ENCODE data around the gene SYNPO2. TPM values are rescaled to one million over a fixed set of nuclear protein-coding genes. Genes with fewer than 3 reads are reported as not detected.
A peak's percentile ranks its signal among the peaks of the same experiment; 100 is the strongest.

SYNPO2 gene
- total RNA-seq, 1 experiment from 2014 or later = 0.28 TPM

GRCh38 chr4:118981839-118982381 lies 93.3 kb downstream of the SYNPO2 start:
- Histone ChIP-seq H3K36me3 (ENCODE audit: control insufficient read depth, insufficient read depth, low read length) (no peaks in the 10 kb centered on the region), H3K27ac (ENCODE audit: low read length) (no peak overlapping the region), H3K4me3 (ENCODE audit: low read depth in 2 of 2, low read length in 2 of 2) (no peak overlapping the region), H3K27me3 (ENCODE audit: control insufficient read depth, insufficient read depth, low read length) (no peaks in the 10 kb centered on the region), H3K9me3 (ENCODE audit: control insufficient read depth, insufficient read depth, low read depth, low read length) (no peaks in the 10 kb centered on the region), H3K4me1 (ENCODE audit: control insufficient read depth, insufficient read depth, low read length) (no peaks in the 10 kb centered on the region)
- peak; percentile 73 for TF ChIP-seq CTCF (IDR thresholded peaks at IDR 0.05)
- no peak for TF ChIP-seq REST (IDR thresholded peaks at IDR 0.05; ENCODE audit: insufficient read depth in 1 of 2, low read depth in 2 of 2, low read length in 1 of 2)
- POLR2A ChIA-PET = no interaction called here
- intact Hi-C loops (cut with micrococcal nuclease; ENCODE audit: unreplicated experiment) (loop anchor here (5.0 to 10.0 kb wide), 3 partner anchors 60 to 503 kb away; no protein-coding TSS in a partner anchor), in situ Hi-C loops (cut with HindIII; ENCODE audit: low pct_unique_long_range_greater_than_20kb, low sequenced_read_pairs) (no loop called here)
- CTCF ChIA-PET = no interaction called here
- ATAC-seq = peak; percentile 86
- no TSS peak for BruUV-seq (replicated peaks)
- peak; percentile 27 for DNase-seq (ENCODE audit: low read depth, low spot score)

GRCh38 chr4:118983293-118983692 lies 94.6 kb downstream of the SYNPO2 start:
- no peaks in the 10 kb centered on the region for H3K27me3 ChIP-seq (ENCODE audit: control insufficient read depth, insufficient read depth, low read length)
- ATAC-seq (no peak), DNase-seq (ENCODE audit: low read depth, low spot score) (no peak)
- no peak for TF ChIP-seq REST (IDR thresholded peaks at IDR 0.05; ENCODE audit: insufficient read depth in 1 of 2, low read depth in 2 of 2, low read length in 1 of 2)
- TF ChIP-seq SIN3A (IDR thresholded peaks at IDR 0.05; ENCODE audit: borderline replicate concordance, insufficient read depth, low read depth, low read length) = no peak
- TF ChIP-seq TCF7L2 (IDR thresholded peaks at IDR 0.05; ENCODE audit: low read depth, low read length) = no peak
- TF ChIP-seq POLR2AphosphoS5 (IDR thresholded peaks at IDR 0.05; ENCODE audit: low read depth, low read length) = no peak
- TF ChIP-seq CTCF (IDR thresholded peaks at IDR 0.05) = no peak
- no peak overlapping the region for H3K4me3 ChIP-seq (ENCODE audit: low read depth in 2 of 2, low read length in 2 of 2)
- intact Hi-C loops (cut with micrococcal nuclease; ENCODE audit: unreplicated experiment) = loop anchor here (5.0 to 10.0 kb wide), 3 partner anchors 59 to 502 kb away; no protein-coding TSS in a partner anchor
- CTCF ChIA-PET = interaction anchor here (0.7 kb wide), 1 partner anchor 507 kb away, joined by 3 read pairs; no protein-coding TSS in a partner anchor
- in situ Hi-C loops (cut with HindIII; ENCODE audit: low pct_unique_long_range_greater_than_20kb, low sequenced_read_pairs) = no loop called here
- BruUV-seq (replicated peaks) = no TSS peak
- no peaks in the 10 kb centered on the region for H3K36me3 ChIP-seq (ENCODE audit: control insufficient read depth, insufficient read depth, low read length)
- no peaks in the 10 kb centered on the region for H3K4me1 ChIP-seq (ENCODE audit: control insufficient read depth, insufficient read depth, low read length)
- no peaks in the 10 kb centered on the region for H3K9me3 ChIP-seq (ENCODE audit: control insufficient read depth, insufficient read depth, low read depth, low read length)
- no peak overlapping the region for H3K27ac ChIP-seq (ENCODE audit: low read length)
- POLR2A ChIA-PET = no interaction called here
